GM21723 (cell line): ENCODE results near the gene OR52E8.
A peak's percentile ranks its signal among the peaks of the same experiment; 100 is the strongest.

Experiments
- ATAC-seq: cut with Tn5 transposase; IDR thresholded peaks from one replicate; pipeline ENCODE4 v1.9.1; 2021; ENCODE audit warnings: mild to moderate bottlenecking, moderate library complexity; ENCODE audit not compliant: unreplicated experiment

OR52E8 gene

GRCh38 chr11:5857590-5857989, at the start of gene OR52E8:
Gene OR52E8, minus strand, starts transcription at chr11:5857690. Its CDS starts 0 bp downstream, at chr11:5857690.
- ATAC-seq = no peak

GRCh38 chr11:5899534-5899933, 42.0 kb upstream of the OR52E8 start:
- no peak for ATAC-seq

DNA sequence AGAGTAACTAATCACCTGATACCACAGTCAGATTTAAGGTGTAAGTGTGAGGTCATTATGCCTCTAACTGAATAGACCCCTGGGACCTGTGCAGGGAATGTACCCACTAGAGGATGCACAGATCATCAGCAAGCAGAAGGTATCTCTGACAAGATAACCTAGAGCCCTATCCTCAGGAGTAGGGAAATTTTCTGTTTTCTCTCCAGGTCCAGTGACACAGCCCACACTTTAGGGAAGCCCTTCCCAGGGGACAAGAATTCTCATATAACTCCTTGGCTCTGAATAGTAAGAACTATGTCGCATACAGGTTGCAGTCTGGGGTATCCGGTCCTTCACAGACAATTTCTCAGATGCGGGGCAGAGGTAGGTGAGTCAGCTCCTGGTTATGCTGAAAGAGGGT, 35.4 kb upstream of the OR52E8 start, which contains the start of gene OR52E5:
OR52E5 (plus strand) TSS at position 301 of the 400 bp plus-strand sequence. CDS start 7,569 bp downstream, outside the sequence.
- no peak for ATAC-seq

DNA sequence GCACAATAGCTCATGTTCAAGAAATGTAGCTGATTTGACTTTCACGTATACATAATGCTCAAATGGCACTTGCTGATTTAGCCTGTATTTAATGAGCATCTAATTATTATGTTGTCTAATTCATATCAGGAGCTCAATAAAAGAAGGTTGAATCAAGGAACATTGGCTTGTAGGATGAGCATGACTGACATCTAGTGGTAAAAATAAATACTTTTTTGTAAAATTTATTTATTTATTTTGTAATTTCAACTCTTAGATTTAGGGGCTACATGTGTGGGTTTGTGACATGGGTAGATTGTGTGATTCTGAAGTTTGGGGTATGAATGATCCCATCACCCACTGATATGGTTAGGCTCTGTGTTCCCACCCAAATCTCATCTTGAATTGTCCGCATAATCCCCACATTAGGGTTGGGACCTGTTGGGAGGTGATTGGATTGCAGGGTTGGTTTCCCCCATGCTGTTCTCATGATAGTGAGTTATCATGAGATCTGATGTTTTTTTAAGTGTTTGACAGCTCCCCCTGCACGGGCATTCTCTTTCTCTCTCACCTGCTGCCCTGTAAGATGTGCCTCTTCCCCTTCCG, 33.8 kb upstream of the OR52E8 start:
- no peak for ATAC-seq

GRCh38 chr11:5887661-5888060, 30.2 kb upstream of the OR52E8 start:
- no peak for ATAC-seq

GRCh38 chr11:5887172-5887571, 29.7 kb upstream of the OR52E8 start:
- ATAC-seq = no peak

DNA sequence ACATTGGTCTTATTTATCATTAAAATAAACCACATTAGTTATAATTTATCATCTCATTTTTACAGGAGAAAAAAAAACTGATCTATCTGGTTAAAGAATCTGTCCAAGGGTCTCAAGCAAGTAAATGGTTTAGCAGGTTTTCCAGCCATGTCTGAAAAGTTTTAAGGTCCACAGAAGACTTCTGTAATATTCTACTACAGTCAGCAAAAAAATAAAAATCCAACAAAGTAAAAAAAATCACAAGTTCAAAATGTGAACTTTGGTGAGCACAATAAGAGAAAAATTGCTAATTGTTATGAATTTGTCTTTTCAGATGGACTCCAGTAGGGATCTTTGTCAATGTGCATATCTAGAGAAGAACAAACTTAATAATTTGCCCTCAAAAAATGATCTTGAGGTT, 24.3 kb upstream of the OR52E8 start:
- no peak for ATAC-seq

DNA sequence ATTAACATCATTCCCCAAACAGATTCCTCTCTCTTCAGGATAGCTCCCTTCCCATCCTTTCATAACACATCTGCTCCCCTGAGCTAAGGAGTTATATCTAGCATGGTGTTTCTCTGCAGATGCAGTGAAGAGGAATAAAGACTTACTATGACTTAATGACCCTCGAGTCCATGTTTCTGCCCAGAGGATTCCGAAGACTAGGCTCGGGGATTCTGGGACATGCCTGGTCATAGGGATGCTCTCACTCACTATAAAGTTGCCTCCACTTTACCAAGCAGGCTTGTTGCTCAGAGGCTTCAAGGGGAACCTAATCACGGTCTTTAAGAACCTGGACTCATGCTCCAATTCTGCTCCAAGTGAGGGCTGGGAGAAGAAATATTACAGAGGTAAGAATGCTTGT, 22.8 kb upstream of the OR52E8 start, which contains the start of gene OR52E4:
OR52E4 (plus strand) TSS at position 301 of the 400 bp plus-strand sequence. CDS start 3,664 bp downstream, outside the sequence.
- no peak for ATAC-seq

DNA sequence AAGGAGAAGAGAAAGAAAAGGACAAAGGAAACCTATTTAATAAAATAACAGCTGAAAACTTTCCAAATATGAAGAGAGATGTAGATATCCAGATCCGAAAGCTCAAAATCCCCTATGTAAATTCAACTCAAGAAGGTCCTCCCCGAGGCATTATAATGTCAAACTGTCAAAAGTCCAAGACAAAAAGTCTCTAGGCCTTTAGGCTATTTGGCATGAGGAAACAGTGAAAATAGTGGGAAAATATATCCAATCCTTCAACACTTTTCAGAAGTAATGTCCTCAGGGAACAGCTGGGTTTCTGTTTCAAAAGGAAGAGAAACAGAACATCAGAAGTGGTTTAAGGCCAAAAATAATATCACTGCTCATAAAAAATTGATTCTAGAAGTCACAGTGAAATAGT, 21.1 kb upstream of the OR52E8 start:
- no peak for ATAC-seq

- no peak for ATAC-seq
Observed at GRCh38 chr11:5865826-5866225, 8.3 kb upstream of the OR52E8 start.

DNA sequence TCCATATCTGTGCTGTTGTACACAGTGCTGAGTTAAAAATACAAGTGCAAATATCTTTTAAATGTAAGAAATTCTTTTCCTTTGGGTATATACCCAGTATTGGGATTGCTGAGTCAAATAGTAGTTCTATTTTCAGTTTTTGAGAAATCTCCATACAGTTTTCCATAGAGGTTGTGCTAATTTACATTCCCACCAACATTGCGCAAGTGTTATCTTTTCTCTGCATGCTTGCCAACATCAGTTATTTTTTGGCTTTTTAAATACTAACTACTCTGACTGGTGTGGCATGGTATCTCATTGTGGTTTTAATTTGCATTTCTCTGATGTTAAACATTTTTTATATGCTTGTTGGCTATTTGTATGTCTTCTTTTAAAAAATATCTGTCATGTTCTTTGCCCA, 6.5 kb downstream of the OR52E8 start:
- ATAC-seq = no peak

DNA sequence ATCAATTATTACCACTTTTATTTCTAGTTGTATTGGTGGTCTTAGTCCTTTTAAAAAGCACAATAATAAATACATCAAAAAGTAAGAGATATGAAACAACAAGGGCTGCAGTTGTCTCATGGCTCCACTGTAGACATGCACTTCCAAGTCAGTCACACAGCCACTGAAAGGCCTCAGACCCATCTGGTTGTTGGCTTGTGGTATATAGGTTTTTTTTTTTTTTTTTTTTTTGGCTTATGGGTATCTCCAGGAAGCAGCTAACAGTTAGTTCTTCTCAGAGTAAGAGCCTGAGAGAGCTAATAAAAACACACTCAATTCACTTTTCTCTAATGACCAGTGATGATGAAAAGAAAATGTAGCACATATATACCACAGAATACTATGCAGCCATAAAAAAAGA, 9.8 kb downstream of the OR52E8 start:
- no peak for ATAC-seq

- no peak for ATAC-seq
Observed at GRCh38 chr11:5846701-5847100, 10.8 kb downstream of the OR52E8 start.

DNA sequence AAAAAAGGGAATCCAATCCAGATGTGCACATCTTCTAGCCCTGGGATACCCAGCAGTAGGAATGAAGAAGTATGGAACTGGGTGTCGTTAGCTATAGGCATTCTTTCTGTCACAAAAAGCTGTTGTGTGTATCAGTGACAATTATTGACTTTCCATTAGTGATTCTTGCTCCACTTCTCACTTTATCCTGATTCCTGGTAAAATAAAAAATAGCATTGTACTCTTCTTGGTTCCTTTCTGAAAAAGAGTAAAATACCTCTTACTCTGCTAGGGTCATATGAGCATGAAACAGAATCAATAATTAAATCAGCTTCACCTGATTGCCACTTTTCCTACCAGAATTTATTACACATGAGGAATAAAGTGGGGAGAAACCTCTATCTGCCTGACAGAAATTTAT, 15.7 kb downstream of the OR52E8 start, which contains the start of gene OR52E6:
OR52E6 (minus strand) TSS at position 101 of the 400 bp plus-strand sequence; CDS start at position 101, 0 bp downstream.
- no peak for ATAC-seq

DNA sequence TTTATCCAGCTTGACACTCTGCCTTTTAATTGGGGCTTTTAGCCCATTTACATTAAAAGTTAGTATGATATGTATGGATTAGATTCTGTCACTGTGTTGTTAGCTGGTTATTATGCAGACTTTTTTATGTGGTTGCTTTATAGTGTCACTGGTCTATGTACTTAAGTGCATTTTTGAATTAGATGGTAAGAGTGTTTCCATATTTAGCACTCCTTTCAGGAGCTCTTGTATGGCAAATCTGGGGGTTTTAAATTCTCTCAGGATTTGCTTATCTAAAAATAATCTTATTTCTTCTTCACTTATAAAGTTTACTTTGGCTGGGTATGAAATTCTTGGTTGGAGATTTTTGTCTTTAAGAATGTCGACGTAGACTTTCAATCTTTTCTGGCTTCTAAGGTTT, 19.8 kb downstream of the OR52E8 start:
- no peak for ATAC-seq

- no peak for ATAC-seq
Observed at GRCh38 chr11:5833446-5833845, 24.0 kb downstream of the OR52E8 start.

DNA sequence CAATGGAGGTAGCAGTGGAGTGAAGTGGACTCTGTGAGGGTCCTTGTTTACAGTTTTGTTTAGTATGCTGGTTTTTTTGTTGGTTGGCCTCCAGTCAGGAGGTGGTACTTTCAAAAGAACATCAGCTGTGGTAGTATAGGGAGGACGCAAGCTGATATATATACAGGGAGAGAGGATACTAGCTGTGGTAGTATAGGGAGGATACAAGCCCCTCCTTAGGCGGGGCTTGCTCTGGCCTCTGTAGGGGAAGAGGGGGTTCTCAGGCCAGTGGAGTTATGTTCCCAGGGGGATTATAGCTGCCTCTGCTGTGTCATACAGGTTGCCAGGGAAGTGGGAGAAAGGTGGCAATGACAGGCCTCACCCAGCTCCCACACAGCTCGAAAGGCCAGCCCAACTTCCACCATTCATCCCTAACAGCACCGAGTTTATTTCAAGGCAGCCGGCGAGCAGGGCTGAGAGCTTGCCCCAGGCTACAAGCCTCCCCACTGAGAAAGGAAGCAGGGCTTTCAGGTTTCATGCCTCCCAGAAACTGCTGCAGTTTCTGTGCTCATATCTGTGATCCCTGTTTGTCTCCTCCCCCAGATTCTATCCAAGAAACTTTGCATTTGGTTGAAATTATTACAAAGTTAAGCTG, 26.2 kb downstream of the OR52E8 start:
- no peak for ATAC-seq

- peak; percentile 64 for ATAC-seq
Observed at GRCh38 chr11:5818245-5818886, 39.1 kb downstream of the OR52E8 start.

- no peak for ATAC-seq
Observed at GRCh38 chr11:5815534-5815933, 42.0 kb downstream of the OR52E8 start.

DNA sequence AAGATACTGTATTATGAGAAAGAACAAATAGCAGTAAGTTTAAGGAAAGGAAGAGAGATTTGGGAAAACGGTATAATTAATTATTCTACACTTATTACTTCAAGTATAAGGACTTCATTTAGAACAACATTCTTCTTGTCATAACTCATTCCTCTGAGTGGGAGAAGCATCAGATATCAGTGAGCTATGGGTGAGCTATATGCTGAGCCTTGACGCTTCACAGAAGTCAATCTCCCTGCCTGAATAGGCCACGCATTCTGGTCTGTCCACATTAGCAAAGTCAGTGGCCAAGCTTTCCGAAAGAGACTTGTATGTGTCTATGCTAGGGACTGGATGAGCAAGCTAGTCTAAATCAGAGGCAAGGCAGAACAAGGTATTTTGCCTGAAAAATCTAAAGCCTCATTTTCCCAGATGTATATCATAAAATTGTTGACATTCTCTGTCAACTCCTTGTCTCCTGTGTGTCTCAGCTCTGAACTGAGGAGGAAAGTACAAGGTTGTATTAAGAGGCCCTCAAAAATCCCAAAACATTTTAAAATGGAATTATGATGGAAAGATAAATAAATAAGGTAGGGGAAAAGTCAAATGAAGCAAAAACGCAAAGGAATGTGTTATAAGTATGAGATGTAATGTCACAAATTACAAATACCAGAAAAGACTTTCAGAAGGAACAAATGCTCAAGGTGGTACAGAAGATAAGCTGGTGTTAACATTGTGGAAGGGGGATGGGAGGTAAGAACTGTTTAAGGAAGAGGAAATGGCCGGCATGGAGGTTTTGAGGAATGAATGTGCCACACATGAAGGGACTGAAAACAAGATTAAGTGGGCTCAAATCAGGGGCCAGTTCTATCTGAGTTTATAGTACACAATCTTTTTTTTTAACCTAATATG, 47.3 kb downstream of the OR52E8 start:
- ATAC-seq = no peak

DNA sequence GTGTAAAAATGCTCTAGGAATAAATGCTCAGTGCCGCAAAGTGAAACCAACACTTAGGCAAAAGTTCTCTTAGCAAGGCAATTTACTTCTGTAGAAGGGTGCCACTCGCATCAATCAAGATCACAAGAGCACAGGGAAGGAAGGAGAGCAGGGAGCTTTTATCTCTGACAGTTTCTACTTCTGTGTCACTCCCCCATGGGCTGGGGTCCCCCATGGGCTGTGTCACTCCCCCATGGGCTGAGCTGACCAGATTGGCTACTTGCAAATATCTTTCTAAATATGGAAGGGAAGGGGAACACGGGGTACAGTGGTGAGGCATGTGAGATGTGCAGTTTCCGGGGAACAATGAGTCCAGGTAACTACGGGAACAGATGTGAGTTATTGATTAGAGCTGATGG, 48.4 kb downstream of the OR52E8 start:
- peak; percentile 37 for ATAC-seq
